ENCODE results near the gene CST3.

CST3 gene

DNA sequence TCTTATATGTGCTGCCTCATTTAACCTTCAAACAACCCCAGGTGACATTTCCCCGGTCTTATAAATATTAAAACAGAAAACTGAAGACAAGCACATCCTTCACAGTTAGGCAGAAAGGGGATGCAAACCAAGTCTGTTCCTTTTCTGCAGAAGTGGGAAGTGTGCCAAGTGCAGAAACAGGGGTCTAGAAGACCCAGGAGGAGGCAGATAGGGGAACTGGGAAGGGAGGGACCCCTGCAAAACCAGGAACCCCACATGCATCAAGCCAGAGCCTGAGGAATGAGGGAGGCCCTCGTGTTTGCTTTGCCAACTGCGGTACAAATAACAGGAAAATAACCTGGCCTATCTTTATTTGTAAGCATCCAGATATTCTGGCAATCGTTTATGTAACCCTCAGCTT, 17.0 kb upstream of the CST3 start:
- H3K27ac ChIP-seq (ENCODE audit: insufficient read depth, low read length, poor library complexity, severe bottlenecking): no peak overlapping the region
- no peaks in the 10 kb centered on the region for H3K4me1 ChIP-seq (ENCODE audit: control insufficient read depth, insufficient read depth, low read length, poor library complexity, severe bottlenecking)
- H3K27me3 ChIP-seq (replicated peaks; ENCODE audit: control insufficient read depth, insufficient read depth, low read length, poor library complexity, severe bottlenecking): peaks cover 3% of the 10 kb centered on the region
- H3K36me3 ChIP-seq (ENCODE audit: control insufficient read depth, insufficient read depth, low read length): no peaks in the 10 kb centered on the region
- DNase-seq: no peak
- H3K4me3 ChIP-seq (ENCODE audit: insufficient read depth, low read depth, low read length, poor library complexity, severe bottlenecking): no peak overlapping the region
- no peaks in the 10 kb centered on the region for H3K9me3 ChIP-seq (ENCODE audit: control insufficient read depth, low read length)

DNA sequence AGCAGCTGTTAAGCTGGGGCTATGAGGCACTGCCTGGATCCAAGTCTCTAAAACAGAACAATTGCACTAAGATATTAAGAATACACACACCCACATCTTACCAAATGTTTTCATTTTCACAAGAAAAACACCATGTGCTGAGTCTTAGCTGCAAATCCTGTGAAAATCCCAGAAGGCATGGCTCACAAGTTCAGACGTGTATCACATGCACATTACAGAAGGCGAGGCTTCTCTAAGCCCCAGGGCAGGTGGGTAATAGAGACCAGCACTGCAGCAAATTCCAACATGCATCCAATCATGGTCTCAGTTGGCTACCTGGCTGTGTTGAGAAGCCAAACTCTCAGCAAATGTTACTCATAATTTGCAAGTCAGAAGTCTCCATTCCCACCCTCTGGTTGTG, 16.2 kb upstream of the CST3 start:
- Histone ChIP-seq H3K36me3 (ENCODE audit: control insufficient read depth, insufficient read depth, low read length) (no peaks in the 10 kb centered on the region), H3K4me3 (ENCODE audit: insufficient read depth, low read depth, low read length, poor library complexity, severe bottlenecking) (no peak overlapping the region), H3K27ac (ENCODE audit: insufficient read depth, low read length, poor library complexity, severe bottlenecking) (no peak overlapping the region), H3K4me1 (ENCODE audit: control insufficient read depth, insufficient read depth, low read length, poor library complexity, severe bottlenecking) (no peaks in the 10 kb centered on the region), H3K27me3 (replicated peaks; ENCODE audit: control insufficient read depth, insufficient read depth, low read length, poor library complexity, severe bottlenecking) (peaks cover 3% of the 10 kb centered on the region), H3K9me3 (ENCODE audit: control insufficient read depth, low read length) (no peaks in the 10 kb centered on the region)
- DNase-seq: no peak

DNA sequence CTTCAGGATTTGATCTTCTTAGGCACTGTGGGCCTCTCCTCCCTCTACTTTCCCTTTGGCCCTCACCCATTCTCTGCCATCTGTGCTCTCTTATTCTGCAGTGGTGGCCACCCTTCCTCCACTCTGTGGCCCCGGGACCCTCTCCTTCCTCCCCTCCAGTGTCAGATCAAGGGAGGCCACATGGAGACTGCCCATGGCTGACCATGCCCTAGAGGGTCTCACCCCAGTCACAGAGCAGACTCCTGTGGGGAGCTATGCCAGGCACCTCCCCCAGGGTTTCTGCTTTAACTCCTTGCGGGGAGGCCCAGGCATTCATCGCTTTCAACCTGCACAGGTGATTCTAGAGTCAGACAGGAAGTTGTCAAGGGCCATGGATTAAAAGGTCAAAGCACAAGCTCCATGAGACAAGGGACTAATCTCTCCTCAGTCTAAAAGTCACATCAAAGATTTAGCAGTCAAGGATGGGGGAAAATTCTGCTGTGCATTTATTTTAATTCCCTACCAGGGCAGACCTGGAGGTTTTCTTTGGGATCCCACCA, 15.7 kb upstream of the CST3 start:
- Histone ChIP-seq H3K4me1 (ENCODE audit: control insufficient read depth, insufficient read depth, low read length, poor library complexity, severe bottlenecking) (no peaks in the 10 kb centered on the region), H3K9me3 (ENCODE audit: control insufficient read depth, low read length) (no peaks in the 10 kb centered on the region), H3K36me3 (ENCODE audit: control insufficient read depth, insufficient read depth, low read length) (no peaks in the 10 kb centered on the region), H3K27me3 (replicated peaks; ENCODE audit: control insufficient read depth, insufficient read depth, low read length, poor library complexity, severe bottlenecking) (peaks cover 3% of the 10 kb centered on the region), H3K4me3 (ENCODE audit: insufficient read depth, low read depth, low read length, poor library complexity, severe bottlenecking) (no peak overlapping the region), H3K27ac (ENCODE audit: insufficient read depth, low read length, poor library complexity, severe bottlenecking) (no peak overlapping the region)
- DNase-seq: no peak

DNA sequence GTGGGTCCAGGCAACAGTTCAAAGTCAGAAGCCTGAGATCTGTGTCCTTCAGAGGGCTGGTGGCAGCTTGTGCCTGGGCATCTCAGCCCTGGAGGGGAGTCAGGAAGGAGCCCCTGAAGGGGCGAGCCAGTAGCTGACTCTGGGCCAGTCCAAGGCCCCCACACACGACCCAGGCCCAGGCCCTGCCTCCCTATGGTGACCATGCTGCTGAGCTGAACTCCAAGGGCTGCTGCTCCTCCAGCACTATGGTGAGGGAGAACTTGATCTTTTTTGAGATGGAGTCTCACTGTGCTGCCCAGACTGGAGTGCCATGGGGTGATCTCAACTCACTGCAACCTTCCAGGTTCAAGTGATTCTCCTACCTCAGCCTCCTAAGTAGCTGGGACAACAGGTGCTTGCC, 15.2 kb upstream of the CST3 start:
- H3K4me1 ChIP-seq (ENCODE audit: control insufficient read depth, insufficient read depth, low read length, poor library complexity, severe bottlenecking): no peaks in the 10 kb centered on the region
- no peak overlapping the region for H3K4me3 ChIP-seq (ENCODE audit: insufficient read depth, low read depth, low read length, poor library complexity, severe bottlenecking)

DNA sequence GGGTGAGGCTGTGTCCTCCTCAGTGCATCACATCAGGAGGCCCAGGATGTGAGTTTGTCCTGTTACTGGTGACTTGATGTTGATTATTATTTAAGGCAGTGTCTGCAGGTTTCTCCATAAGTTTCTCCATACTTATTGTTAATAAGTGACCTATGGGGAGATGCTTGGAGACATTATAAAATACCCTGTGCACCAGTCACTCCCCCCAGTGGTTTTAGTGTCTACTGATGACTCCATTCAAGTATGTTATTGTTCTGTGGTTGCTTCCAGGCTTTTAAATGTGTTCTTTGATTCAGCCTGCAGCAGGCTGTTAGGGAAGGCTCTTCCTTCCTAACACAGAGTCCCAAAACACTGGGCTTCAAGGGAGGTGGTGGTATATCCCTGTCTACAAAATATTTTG, 14.6 kb upstream of the CST3 start:
- H3K4me1 ChIP-seq (ENCODE audit: control insufficient read depth, insufficient read depth, low read length, poor library complexity, severe bottlenecking): no peaks in the 10 kb centered on the region
- DNase-seq: no peak
- H3K27ac ChIP-seq (ENCODE audit: insufficient read depth, low read length, poor library complexity, severe bottlenecking): no peak overlapping the region
- H3K9me3 ChIP-seq (ENCODE audit: control insufficient read depth, low read length): no peaks in the 10 kb centered on the region
- H3K27me3 ChIP-seq (replicated peaks; ENCODE audit: control insufficient read depth, insufficient read depth, low read length, poor library complexity, severe bottlenecking): peaks cover 3% of the 10 kb centered on the region
- no peaks in the 10 kb centered on the region for H3K36me3 ChIP-seq (ENCODE audit: control insufficient read depth, insufficient read depth, low read length)
- H3K4me3 ChIP-seq (ENCODE audit: insufficient read depth, low read depth, low read length, poor library complexity, severe bottlenecking): no peak overlapping the region

More for the DNA sequence above, 15.2 kb upstream of the CST3 start:
- no peak overlapping the region for H3K27ac ChIP-seq (ENCODE audit: insufficient read depth, low read length, poor library complexity, severe bottlenecking)
- H3K36me3 ChIP-seq (ENCODE audit: control insufficient read depth, insufficient read depth, low read length): no peaks in the 10 kb centered on the region
- no peak for DNase-seq
- H3K27me3 ChIP-seq (replicated peaks; ENCODE audit: control insufficient read depth, insufficient read depth, low read length, poor library complexity, severe bottlenecking): peaks cover 3% of the 10 kb centered on the region
- H3K9me3 ChIP-seq (ENCODE audit: control insufficient read depth, low read length): no peaks in the 10 kb centered on the region

DNA sequence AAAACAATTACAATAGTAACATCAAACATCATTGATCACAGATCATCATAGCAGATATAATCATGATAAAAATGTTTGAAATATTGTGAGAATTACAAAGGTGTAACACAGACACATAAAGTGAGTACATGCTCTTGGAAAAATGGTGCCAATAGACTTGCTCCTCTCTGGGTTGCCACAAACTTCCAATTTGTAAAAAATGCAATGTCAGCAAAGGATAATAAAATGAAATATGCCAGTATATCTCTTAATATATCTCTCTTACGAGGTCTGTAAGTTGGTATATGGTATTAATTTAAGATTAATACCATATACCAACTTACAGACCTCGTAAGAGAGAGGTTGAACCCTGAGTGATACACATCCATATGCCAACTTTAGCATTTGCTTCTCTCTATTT, 13.4 kb upstream of the CST3 start:
- Histone ChIP-seq H3K9me3 (ENCODE audit: control insufficient read depth, low read length) (no peaks in the 10 kb centered on the region), H3K4me3 (ENCODE audit: insufficient read depth, low read depth, low read length, poor library complexity, severe bottlenecking) (no peak overlapping the region), H3K27me3 (replicated peaks; ENCODE audit: control insufficient read depth, insufficient read depth, low read length, poor library complexity, severe bottlenecking) (peaks cover 3% of the 10 kb centered on the region), H3K4me1 (ENCODE audit: control insufficient read depth, insufficient read depth, low read length, poor library complexity, severe bottlenecking) (no peaks in the 10 kb centered on the region), H3K27ac (ENCODE audit: insufficient read depth, low read length, poor library complexity, severe bottlenecking) (no peak overlapping the region), H3K36me3 (ENCODE audit: control insufficient read depth, insufficient read depth, low read length) (no peaks in the 10 kb centered on the region)
- no peak for DNase-seq

DNA sequence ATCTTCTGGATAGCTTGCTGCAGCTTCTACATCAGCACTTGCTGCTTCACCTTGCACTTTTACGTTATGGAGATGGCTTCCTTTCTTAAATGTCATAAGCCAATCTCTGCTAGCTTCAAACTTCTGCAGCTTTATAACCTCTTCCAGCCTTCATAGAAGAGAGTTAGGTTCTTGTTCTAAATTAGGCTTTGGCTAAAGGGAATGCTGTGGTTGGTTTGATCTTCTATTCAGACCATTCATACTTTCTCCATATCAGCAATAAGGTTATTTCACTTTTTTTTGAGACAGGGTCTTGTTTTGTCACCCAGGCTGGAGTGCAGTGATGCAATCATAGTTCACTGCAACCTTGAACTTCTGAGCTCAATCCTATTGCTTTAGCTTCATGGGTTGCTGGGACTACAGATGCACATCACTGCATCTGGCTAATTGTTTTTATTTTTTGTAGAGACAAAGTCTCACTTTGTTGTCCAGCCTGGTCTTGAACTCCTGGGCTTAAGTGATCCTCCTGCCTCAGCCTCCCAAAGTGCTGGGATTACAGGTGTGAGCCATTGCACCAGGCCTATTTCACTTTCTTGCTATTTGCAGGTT, 12.2 kb upstream of the CST3 start:
- Histone ChIP-seq H3K27me3 (replicated peaks; ENCODE audit: control insufficient read depth, insufficient read depth, low read length, poor library complexity, severe bottlenecking) (no peaks in the 10 kb centered on the region), H3K4me1 (ENCODE audit: control insufficient read depth, insufficient read depth, low read length, poor library complexity, severe bottlenecking) (no peaks in the 10 kb centered on the region), H3K4me3 (ENCODE audit: insufficient read depth, low read depth, low read length, poor library complexity, severe bottlenecking) (no peak overlapping the region), H3K9me3 (ENCODE audit: control insufficient read depth, low read length) (no peaks in the 10 kb centered on the region), H3K27ac (ENCODE audit: insufficient read depth, low read length, poor library complexity, severe bottlenecking) (no peak overlapping the region), H3K36me3 (ENCODE audit: control insufficient read depth, insufficient read depth, low read length) (no peaks in the 10 kb centered on the region)
- no peak for DNase-seq

DNA sequence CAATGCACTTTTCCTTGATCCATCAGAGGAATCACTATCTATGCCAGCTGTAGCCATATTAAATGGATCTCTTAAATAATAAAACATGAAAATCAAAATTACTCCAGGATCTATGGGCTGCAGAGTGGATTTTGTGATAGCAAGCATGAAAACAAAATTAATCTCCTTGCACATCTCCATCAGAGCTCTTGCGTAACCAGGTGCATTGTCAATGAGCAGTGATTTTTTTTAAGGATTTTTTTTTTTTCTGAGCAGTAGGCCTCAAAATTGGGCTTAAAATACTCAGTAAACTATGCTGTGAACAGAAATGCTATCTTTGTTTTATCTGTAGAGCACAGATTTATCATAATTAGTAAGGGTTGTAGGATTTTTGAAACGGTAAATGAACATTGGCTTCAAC, 11.5 kb upstream of the CST3 start:
- H3K9me3 ChIP-seq (ENCODE audit: control insufficient read depth, low read length): no peaks in the 10 kb centered on the region
- no peaks in the 10 kb centered on the region for H3K36me3 ChIP-seq (ENCODE audit: control insufficient read depth, insufficient read depth, low read length)
- H3K27me3 ChIP-seq (replicated peaks; ENCODE audit: control insufficient read depth, insufficient read depth, low read length, poor library complexity, severe bottlenecking): no peaks in the 10 kb centered on the region
- no peak for DNase-seq
- H3K4me3 ChIP-seq (ENCODE audit: insufficient read depth, low read depth, low read length, poor library complexity, severe bottlenecking): no peak overlapping the region
- no peak overlapping the region for H3K27ac ChIP-seq (ENCODE audit: insufficient read depth, low read length, poor library complexity, severe bottlenecking)
- H3K4me1 ChIP-seq (ENCODE audit: control insufficient read depth, insufficient read depth, low read length, poor library complexity, severe bottlenecking): no peaks in the 10 kb centered on the region

DNA sequence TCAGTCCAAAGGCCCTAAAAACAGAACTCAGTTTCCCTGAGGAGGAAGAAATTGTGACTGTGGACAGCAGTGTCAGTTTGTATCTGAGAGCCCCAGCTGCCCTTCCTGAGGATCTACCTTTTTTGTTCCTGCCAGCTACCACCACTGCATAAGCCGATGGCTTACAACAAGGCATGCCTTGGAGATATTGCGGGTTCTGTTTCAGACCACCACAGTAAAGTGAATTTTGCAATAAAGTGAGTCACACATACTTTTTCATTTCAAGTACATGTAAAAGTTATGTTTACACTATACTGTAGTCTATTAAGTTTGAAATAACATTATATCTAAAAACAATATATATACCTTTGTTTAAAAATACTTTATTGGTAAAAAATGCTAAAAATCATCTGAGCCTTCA, 9.6 kb upstream of the CST3 start:
- no peaks in the 10 kb centered on the region for H3K27me3 ChIP-seq (replicated peaks; ENCODE audit: control insufficient read depth, insufficient read depth, low read length, poor library complexity, severe bottlenecking)
- no peak overlapping the region for H3K4me3 ChIP-seq (ENCODE audit: insufficient read depth, low read depth, low read length, poor library complexity, severe bottlenecking)
- H3K27ac ChIP-seq (ENCODE audit: insufficient read depth, low read length, poor library complexity, severe bottlenecking): no peak overlapping the region
- DNase-seq: no peak
- H3K4me1 ChIP-seq (ENCODE audit: control insufficient read depth, insufficient read depth, low read length, poor library complexity, severe bottlenecking): no peaks in the 10 kb centered on the region
- no peaks in the 10 kb centered on the region for H3K36me3 ChIP-seq (ENCODE audit: control insufficient read depth, insufficient read depth, low read length)
- H3K9me3 ChIP-seq (ENCODE audit: control insufficient read depth, low read length): no peaks in the 10 kb centered on the region

DNA sequence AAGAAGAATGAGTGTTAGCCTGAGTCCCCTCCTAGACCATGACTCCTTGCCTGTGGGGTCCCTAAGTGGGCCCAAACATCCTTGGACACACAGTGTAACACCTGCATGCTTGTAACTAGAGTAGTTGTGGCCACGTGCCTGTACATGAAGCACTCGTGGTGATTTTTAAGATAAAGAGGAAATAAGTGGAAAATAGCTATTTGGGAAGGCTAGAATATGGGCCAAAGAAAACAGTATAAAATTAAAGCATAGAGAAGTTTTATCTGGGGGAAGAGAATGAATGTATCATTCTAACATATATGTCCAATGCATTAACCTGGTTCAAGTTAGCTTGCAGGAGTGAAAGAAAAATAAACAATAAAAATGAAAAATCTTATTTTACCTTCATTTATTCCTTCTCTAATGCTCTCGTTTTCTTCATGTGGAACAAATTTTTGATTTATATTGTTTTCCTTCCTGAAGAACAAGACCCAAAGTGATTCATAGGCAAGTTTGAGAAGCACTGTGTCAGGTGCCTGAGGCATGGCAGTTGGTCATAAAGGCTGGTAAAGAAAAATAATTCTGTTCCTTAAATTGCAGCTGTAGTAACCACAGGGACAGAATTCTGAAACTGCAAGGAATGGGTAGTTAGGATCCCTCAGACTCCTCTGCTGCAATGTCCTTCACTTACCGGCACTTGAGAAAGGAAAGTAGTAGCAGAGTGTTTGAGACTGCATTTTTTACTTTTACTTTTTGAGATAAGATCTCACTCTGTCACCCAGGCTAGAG, 8.5 kb upstream of the CST3 start:
- Histone ChIP-seq H3K27me3 (replicated peaks; ENCODE audit: control insufficient read depth, insufficient read depth, low read length, poor library complexity, severe bottlenecking) (no peaks in the 10 kb centered on the region), H3K4me3 (ENCODE audit: insufficient read depth, low read depth, low read length, poor library complexity, severe bottlenecking) (no peak overlapping the region), H3K4me1 (ENCODE audit: control insufficient read depth, insufficient read depth, low read length, poor library complexity, severe bottlenecking) (no peaks in the 10 kb centered on the region), H3K27ac (ENCODE audit: insufficient read depth, low read length, poor library complexity, severe bottlenecking) (no peak overlapping the region), H3K36me3 (ENCODE audit: control insufficient read depth, insufficient read depth, low read length) (no peaks in the 10 kb centered on the region), H3K9me3 (ENCODE audit: control insufficient read depth, low read length) (no peaks in the 10 kb centered on the region)
- no peak for DNase-seq

Measured in effector memory CD4-positive, alpha-beta T cell (primary cell).